ENCODE measurements around the gene ZP3.
"Not testable (repeated sequence)": the region's sequence is repeated elsewhere in the genome, so short reads cannot be mapped to it uniquely, and the experiment has no call there.

GRCh38 chr7:76439120-76439888 is 14.6 kb downstream of the ZP3 start:
- not testable (repeated sequence) for TF ChIP-seq POLR2A (IDR thresholded peaks at IDR 0.05; ENCODE audit: low read length); GATA1 (IDR thresholded peaks at IDR 0.05; ENCODE audit: low read depth, low read length)

Measured in erythroblast (primary cell).